Cerebellar cortex (tissue), 1 donor: ENCODE measurements around the gene JPT2.

ENCODE experiments used
- DNase-seq: peaks from one replicate; pipeline ENCODE4 v3.0.0-alpha.2; 2015; ENCODE audit warnings: low spot score

Gene JPT2

GRCh38 chr16:1653023-1653422 lies 25.1 kb upstream of the JPT2 start:
- DNase-seq: no peak

- DNase-seq: no peak
Measured at GRCh38 chr16:1654505-1655268, 23.4 kb upstream of the JPT2 start.

GRCh38 chr16:1655269-1655807 lies 22.7 kb upstream of the JPT2 start:
- no peak for DNase-seq

GRCh38 chr16:1655909-1656807 lies 21.9 kb upstream of the JPT2 start:
- no peak for DNase-seq

- peak; percentile 85 for DNase-seq
Measured at GRCh38 chr16:1656808-1657617, 21.1 kb upstream of the JPT2 start.

- no peak for DNase-seq
Measured at GRCh38 chr16:1657841-1658240, 20.2 kb upstream of the JPT2 start.

- no peak for DNase-seq
Measured at GRCh38 chr16:1659031-1659430, 19.0 kb upstream of the JPT2 start.

- DNase-seq: no peak
Measured at GRCh38 chr16:1661826-1662225, 16.3 kb upstream of the JPT2 start.

GRCh38 chr16:1662543-1662942 lies 15.5 kb upstream of the JPT2 start:
- no peak for DNase-seq

- DNase-seq: no peak
Measured at GRCh38 chr16:1665829-1666228, 12.2 kb upstream of the JPT2 start.

GRCh38 chr16:1666316-1666715 lies 11.8 kb upstream of the JPT2 start:
- DNase-seq: no peak

- no peak for DNase-seq
Measured at GRCh38 chr16:1667271-1667670, 10.8 kb upstream of the JPT2 start.

GRCh38 chr16:1667916-1668315 lies 10.2 kb upstream of the JPT2 start:
- no peak for DNase-seq

- no peak for DNase-seq
Measured at GRCh38 chr16:1668612-1669319, 9.3 kb upstream of the JPT2 start.

- DNase-seq: no peak
Measured at GRCh38 chr16:1669698-1670097, 8.4 kb upstream of the JPT2 start.

GRCh38 chr16:1670371-1670770 lies 7.7 kb upstream of the JPT2 start:
- no peak for DNase-seq

GRCh38 chr16:1670866-1671265 lies 7.2 kb upstream of the JPT2 start:
- no peak for DNase-seq

- no peak for DNase-seq
Measured at GRCh38 chr16:1673424-1674151, 4.5 kb upstream of the JPT2 start.

- DNase-seq: no peak
Measured at GRCh38 chr16:1674306-1674705, 3.8 kb upstream of the JPT2 start.

GRCh38 chr16:1674751-1675664 lies 3.1 kb upstream of the JPT2 start:
- no peak for DNase-seq
